PFSK-1 (cell line): ENCODE data around the gene IL1RN.

Experiments
- FOXP2 ChIP-seq: optimal IDR thresholded peaks from 2 replicates; pipeline ENCODE3; 2011; ENCODE audit warnings: borderline replicate concordance, control low read depth, inconsistent platforms; ENCODE audit not compliant: insufficient read depth; ENCODE audit errors: extremely low read length, extremely low read depth
- POLR2AphosphoS5 ChIP-seq: IDR thresholded peaks from 2 replicates; pipeline ENCODE4 v1.6.1; 2012; ENCODE audit warnings: low read depth, mild to moderate bottlenecking, control low read depth, low read length, moderate library complexity
- SIN3A ChIP-seq: IDR thresholded peaks from 2 replicates; pipeline ENCODE4 v1.6.1; 2012; ENCODE audit warnings: mild to moderate bottlenecking, low read length, moderate library complexity, borderline replicate concordance; ENCODE audit not compliant: insufficient read depth
- TAF1 ChIP-seq: IDR thresholded peaks from 2 replicates; pipeline ENCODE4 v1.6.1; 2012; ENCODE audit warnings: low read length, control low read depth, borderline replicate concordance; ENCODE audit not compliant: insufficient read depth
- TF ChIP-seq, protein P1 (sequence below), 2 experiments: IDR thresholded peaks; 2 replicates each; pipeline versions ENCODE4 v1.6.1 to v1.8.0; 2011 to 2012; ENCODE audit warnings: low read depth in 2 of 2, low read length in 2 of 2, control low read depth in 1 of 2, inconsistent platforms in 1 of 2, mild to moderate bottlenecking in 1 of 2, moderate library complexity in 1 of 2; ENCODE audit not compliant: insufficient read depth in 1 of 2

Gene IL1RN

DNA sequence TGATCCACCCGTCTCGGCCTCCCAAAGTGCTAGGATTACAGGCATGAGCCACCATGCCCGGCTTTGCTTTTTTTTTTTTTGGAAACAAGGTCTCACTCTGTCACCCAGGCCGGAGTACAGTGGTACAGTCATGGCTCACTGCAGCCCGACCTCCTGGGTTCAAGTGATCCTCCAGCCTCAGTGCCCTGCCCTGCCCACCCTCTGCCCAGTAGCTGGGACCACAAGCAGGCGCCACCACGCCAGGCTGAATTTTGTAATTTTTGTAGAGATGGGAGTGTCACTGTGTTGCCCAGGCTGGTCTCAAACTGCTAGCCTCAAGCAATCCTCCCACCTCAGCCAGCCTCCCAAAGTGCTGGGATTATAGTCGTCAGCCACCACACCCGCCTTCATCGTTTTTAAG is 34.8 kb downstream of the IL1RN start:
- TF ChIP-seq TAF1 (no peak), FOXP2 (no peak), SIN3A (no peak), POLR2AphosphoS5 (no peak)
- TF ChIP-seq, protein P1, sequence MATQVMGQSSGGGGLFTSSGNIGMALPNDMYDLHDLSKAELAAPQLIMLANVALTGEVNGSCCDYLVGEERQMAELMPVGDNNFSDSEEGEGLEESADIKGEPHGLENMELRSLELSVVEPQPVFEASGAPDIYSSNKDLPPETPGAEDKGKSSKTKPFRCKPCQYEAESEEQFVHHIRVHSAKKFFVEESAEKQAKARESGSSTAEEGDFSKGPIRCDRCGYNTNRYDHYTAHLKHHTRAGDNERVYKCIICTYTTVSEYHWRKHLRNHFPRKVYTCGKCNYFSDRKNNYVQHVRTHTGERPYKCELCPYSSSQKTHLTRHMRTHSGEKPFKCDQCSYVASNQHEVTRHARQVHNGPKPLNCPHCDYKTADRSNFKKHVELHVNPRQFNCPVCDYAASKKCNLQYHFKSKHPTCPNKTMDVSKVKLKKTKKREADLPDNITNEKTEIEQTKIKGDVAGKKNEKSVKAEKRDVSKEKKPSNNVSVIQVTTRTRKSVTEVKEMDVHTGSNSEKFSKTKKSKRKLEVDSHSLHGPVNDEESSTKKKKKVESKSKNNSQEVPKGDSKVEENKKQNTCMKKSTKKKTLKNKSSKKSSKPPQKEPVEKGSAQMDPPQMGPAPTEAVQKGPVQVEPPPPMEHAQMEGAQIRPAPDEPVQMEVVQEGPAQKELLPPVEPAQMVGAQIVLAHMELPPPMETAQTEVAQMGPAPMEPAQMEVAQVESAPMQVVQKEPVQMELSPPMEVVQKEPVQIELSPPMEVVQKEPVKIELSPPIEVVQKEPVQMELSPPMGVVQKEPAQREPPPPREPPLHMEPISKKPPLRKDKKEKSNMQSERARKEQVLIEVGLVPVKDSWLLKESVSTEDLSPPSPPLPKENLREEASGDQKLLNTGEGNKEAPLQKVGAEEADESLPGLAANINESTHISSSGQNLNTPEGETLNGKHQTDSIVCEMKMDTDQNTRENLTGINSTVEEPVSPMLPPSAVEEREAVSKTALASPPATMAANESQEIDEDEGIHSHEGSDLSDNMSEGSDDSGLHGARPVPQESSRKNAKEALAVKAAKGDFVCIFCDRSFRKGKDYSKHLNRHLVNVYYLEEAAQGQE (IDR thresholded peaks at IDR 0.05; ENCODE audit: insufficient read depth in 1 of 2, low read depth in 2 of 2, low read length in 2 of 2): no peak

DNA sequence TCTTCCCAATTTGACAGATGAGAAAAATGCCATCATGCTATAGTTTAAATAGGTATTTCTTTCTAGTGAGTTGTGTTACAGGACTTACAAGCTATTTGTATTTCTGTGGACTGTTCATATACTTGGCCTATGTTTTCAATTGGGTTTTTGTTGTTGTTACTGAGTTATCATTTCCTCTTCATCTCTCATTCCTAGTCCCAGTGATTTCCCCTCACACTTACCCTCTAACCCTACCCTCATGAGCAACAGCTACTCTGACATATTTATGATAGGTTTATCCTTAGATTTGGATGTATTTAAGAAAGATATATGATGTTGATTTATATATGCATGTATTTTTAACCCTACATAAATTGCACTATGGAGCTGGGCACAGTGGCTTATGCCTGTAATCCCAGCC is 35.5 kb downstream of the IL1RN start:
- TF ChIP-seq POLR2AphosphoS5 (no peak), SIN3A (no peak), TAF1 (no peak), FOXP2 (no peak)
- TF ChIP-seq, protein P1 (IDR thresholded peaks at IDR 0.05; ENCODE audit: insufficient read depth in 1 of 2, low read depth in 2 of 2, low read length in 2 of 2): no peak

DNA sequence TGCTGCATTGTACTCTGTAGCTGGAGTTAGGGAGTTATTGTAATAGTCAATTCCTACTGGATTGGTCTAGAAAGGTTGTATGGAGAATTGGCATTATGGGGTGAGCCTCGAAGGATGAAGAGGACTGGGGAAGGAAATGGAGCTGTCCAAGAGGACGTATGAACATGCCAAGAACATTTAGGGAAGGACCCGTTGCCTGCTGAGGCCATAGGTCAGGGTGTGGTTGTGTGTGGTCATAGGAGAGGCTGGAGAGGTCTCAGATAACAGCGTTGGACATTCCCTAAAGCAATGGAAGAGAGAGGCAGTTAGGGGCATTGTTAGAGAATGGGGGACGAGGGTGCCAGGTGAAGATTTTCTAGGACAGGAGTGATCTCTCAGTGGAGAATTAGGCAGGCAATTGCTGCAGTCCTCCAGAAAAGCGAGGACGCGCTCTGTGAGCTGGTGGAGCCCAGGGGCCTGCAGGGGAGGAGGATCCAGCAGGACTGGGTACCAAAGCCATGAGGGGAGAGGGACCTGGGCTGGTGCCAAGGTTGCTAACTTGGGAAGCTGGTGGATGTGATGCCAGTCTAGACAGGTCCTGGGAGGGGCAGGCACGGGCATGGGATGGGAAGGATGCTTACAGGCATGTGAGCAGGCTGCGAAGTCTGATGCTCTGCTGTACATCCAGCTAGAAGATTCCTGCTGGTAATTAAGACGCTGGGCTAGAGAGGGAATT is 37.0 kb downstream of the IL1RN start:
- TF ChIP-seq TAF1 (no peak), SIN3A (no peak), FOXP2 (no peak), POLR2AphosphoS5 (no peak)
- TF ChIP-seq, protein P1 (IDR thresholded peaks at IDR 0.05; ENCODE audit: insufficient read depth in 1 of 2, low read depth in 2 of 2, low read length in 2 of 2): no peak

DNA sequence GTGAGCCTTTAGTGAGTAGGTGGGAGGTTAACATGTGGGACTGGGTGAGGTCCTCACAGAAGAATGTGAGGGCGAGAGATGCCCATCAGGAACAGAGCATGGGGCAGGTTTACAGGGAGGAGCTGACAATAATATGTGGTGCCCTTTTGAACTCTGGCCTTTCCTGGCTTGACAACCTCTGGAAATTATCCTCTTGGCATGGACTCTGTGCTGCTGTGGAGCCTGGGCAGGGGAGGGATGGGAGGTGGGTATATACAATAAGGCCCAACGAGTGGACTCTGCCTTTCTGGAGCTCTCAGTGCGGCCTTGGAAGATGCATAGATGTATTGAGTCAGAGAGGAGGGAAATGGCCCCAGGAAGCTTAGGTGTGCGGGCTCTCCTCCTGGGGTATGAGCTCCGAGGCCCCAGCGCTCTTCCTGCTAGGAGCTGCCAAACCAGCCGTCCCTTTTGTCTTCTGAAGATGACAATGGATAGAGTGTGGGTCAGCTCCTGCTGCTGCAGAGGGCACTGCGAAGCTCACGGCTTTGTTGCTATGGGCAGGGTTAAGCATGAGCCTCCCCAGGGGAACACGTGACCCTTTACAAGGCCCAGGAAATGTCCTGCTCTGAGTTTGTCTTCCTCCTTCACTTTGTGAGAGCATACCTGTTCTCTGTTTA is 37.7 kb downstream of the IL1RN start:
- TF ChIP-seq TAF1: no peak
- TF ChIP-seq, protein P1 (IDR thresholded peaks at IDR 0.05; ENCODE audit: insufficient read depth in 1 of 2, low read depth in 2 of 2, low read length in 2 of 2): no peak
- TF ChIP-seq FOXP2: no peak
- no peak for TF ChIP-seq POLR2AphosphoS5
- TF ChIP-seq SIN3A: no peak
